Effector memory CD8-positive, alpha-beta T cell (primary cell): ENCODE measurements around the gene CHD2.
A peak's percentile ranks its signal among the peaks of the same experiment; 100 is the strongest.
"Not testable (repeated sequence)": the region's sequence is repeated elsewhere in the genome, so short reads cannot be mapped to it uniquely, and the experiment has no call there.

Experiments
- ATAC-seq: fragments of 150-1000 bp; cut with Tn5 transposase; replicated peaks from 2 replicates; pipeline ENCODE4 v1.10.0; 2021; ENCODE audit warnings: mild to moderate bottlenecking, moderate library complexity
- DNase-seq, 3 experiments: peaks; one replicate each; pipeline ENCODE4 v3.0.0; 2021
- H3K27ac Mint-ChIP-seq, 2 donors: one replicate each; pipeline ENCODE4 v1.8.0; 2022; ENCODE audit warnings: mild to moderate bottlenecking in 2 of 2, mixed read lengths in 2 of 2, moderate library complexity in 2 of 2
- H3K27me3 Mint-ChIP-seq, 2 donors: one replicate each; pipeline ENCODE4 v1.8.0; 2022; ENCODE audit warnings: mixed read lengths in 2 of 2
- H3K36me3 Mint-ChIP-seq: one replicate; pipeline ENCODE4 v1.8.0; 2022; ENCODE audit warnings: mild to moderate bottlenecking, moderate library complexity, mixed read lengths; ENCODE audit not compliant: insufficient read depth
- H3K4me1 Mint-ChIP-seq, 2 donors: one replicate each; pipeline ENCODE4 v1.8.0; 2022; ENCODE audit warnings: low read depth in 2 of 2, mixed read lengths in 2 of 2
- H3K4me3 Mint-ChIP-seq, 2 donors: one replicate each; pipeline ENCODE4 v1.8.0; 2022; ENCODE audit warnings: mild to moderate bottlenecking in 2 of 2, mixed read lengths in 2 of 2, moderate library complexity in 2 of 2
- H3K9me3 Mint-ChIP-seq, 2 donors: one replicate each; pipeline ENCODE4 v1.8.0; 2022; ENCODE audit warnings: mixed read lengths in 2 of 2
- total RNA-seq, 9 experiments: gene quantifications; one replicate each; lab custom pipeline; 2026; lab: John Stamatoyannopoulos, UW

The CHD2 gene
- total RNA-seq, result 261 to 1,267 (median 581) reads per million in 9 experiments

- Mint-ChIP-seq H3K27me3 (no peaks in the 10 kb centered on the region), H3K27ac (peak within 1 kb of the TSS; percentile 99 to 100), H3K4me1 (peaks cover 37 to 53% of the 10 kb centered on the region in 2 donors), H3K4me3 (peak within 1 kb of the TSS; percentile 94 to 98), H3K36me3 (peaks cover 94% of the 10 kb centered on the region), H3K9me3 (peaks cover 2 to 10% of the 10 kb centered on the region in 2 donors)
- peak; percentile 62 to 77 (median 64) for DNase-seq
- peak; percentile 65 for ATAC-seq
Observed at GRCh38 chr15:92899948-92900730, at the start of gene CHD2. CHD2 (plus strand) TSS chr15:92900324; CDS start chr15:92901238, 914 bp downstream.

GRCh38 chr15:92853222-92853621, 46.9 kb upstream of the CHD2 start:
- no peak for ATAC-seq
- Mint-ChIP-seq H3K36me3 (no peaks in the 10 kb centered on the region), H3K27ac (peak overlapping the region in 1 of 2 donors; percentile 79), H3K27me3 (no peaks in the 10 kb centered on the region), H3K4me3 (no peak overlapping the region), H3K9me3 (no peaks in the 10 kb centered on the region), H3K4me1 (peaks cover 4 to 7% of the 10 kb centered on the region in 2 donors)
- no peak for DNase-seq

- ATAC-seq (no peak), DNase-seq (no peak)
- Mint-ChIP-seq H3K9me3 (peaks cover 0 to 5% of the 10 kb centered on the region in 2 donors), H3K4me3 (no peak overlapping the region), H3K36me3 (no peaks in the 10 kb centered on the region), H3K4me1 (peaks cover 0 to 2% of the 10 kb centered on the region in 2 donors), H3K27ac (no peak overlapping the region), H3K27me3 (no peaks in the 10 kb centered on the region)
Observed at GRCh38 chr15:92861742-92862141, 38.4 kb upstream of the CHD2 start.

- H3K4me3 Mint-ChIP-seq, result no peak overlapping the region
- DNase-seq (no peak), ATAC-seq (no peak)
- no peaks in the 10 kb centered on the region for H3K27me3 Mint-ChIP-seq
- H3K36me3 Mint-ChIP-seq, result no peaks in the 10 kb centered on the region
- H3K27ac Mint-ChIP-seq, result no peak overlapping the region
- peaks cover 0 to 5% of the 10 kb centered on the region in 2 donors for H3K9me3 Mint-ChIP-seq
- H3K4me1 Mint-ChIP-seq, result peaks cover 0 to 2% of the 10 kb centered on the region in 2 donors
Observed at GRCh38 chr15:92864127-92864814, 35.9 kb upstream of the CHD2 start.

- no peaks in the 10 kb centered on the region for H3K36me3 Mint-ChIP-seq
- ATAC-seq (no peak), DNase-seq (no peak)
- H3K9me3 Mint-ChIP-seq, result no peaks in the 10 kb centered on the region
- peak overlapping the region in 1 of 2 donors; percentile 21 for H3K27ac Mint-ChIP-seq
- no peaks in the 10 kb centered on the region for H3K27me3 Mint-ChIP-seq
- no peak overlapping the region for H3K4me3 Mint-ChIP-seq
- peaks cover 0 to 2% of the 10 kb centered on the region in 2 donors for H3K4me1 Mint-ChIP-seq
Observed at GRCh38 chr15:92869263-92869940, 30.7 kb upstream of the CHD2 start.

GRCh38 chr15:92870010-92870591, 30.0 kb upstream of the CHD2 start:
- H3K4me3 Mint-ChIP-seq, result no peak overlapping the region
- H3K36me3 Mint-ChIP-seq, result no peaks in the 10 kb centered on the region
- H3K27ac Mint-ChIP-seq, result peak overlapping the region in 1 of 2 donors; percentile 21
- H3K27me3 Mint-ChIP-seq, result no peaks in the 10 kb centered on the region
- H3K9me3 Mint-ChIP-seq, result no peaks in the 10 kb centered on the region
- DNase-seq (no peak), ATAC-seq (no peak)
- peaks cover 0 to 2% of the 10 kb centered on the region in 2 donors for H3K4me1 Mint-ChIP-seq

GRCh38 chr15:92872967-92873366, 27.2 kb upstream of the CHD2 start:
- H3K4me3 Mint-ChIP-seq, H3K27me3 Mint-ChIP-seq, H3K4me1 Mint-ChIP-seq, H3K36me3 Mint-ChIP-seq, DNase-seq, ATAC-seq, H3K9me3 Mint-ChIP-seq: not testable (repeated sequence)
- peak overlapping the region in 1 of 2 donors; percentile 76 for H3K27ac Mint-ChIP-seq

GRCh38 chr15:92877000-92877399, 23.1 kb upstream of the CHD2 start:
- Mint-ChIP-seq H3K4me3 (no peak overlapping the region), H3K27me3 (no peaks in the 10 kb centered on the region), H3K9me3 (no peaks in the 10 kb centered on the region), H3K27ac (no peak overlapping the region), H3K4me1 (peaks cover 21% of the 10 kb centered on the region in 2 donors), H3K36me3 (peaks cover 13% of the 10 kb centered on the region)
- no peak for DNase-seq
- no peak for ATAC-seq

- ATAC-seq (no peak), DNase-seq (no peak)
- Mint-ChIP-seq H3K27ac (peak overlapping the region in 1 of 2 donors; percentile 80), H3K9me3 (no peaks in the 10 kb centered on the region), H3K27me3 (no peaks in the 10 kb centered on the region), H3K4me1 (peaks cover 23% of the 10 kb centered on the region in 2 donors), H3K4me3 (no peak overlapping the region), H3K36me3 (peaks cover 17% of the 10 kb centered on the region)
Observed at GRCh38 chr15:92877416-92877815, 22.7 kb upstream of the CHD2 start.

- Mint-ChIP-seq H3K4me3 (no peak overlapping the region), H3K27me3 (no peaks in the 10 kb centered on the region), H3K9me3 (no peaks in the 10 kb centered on the region), H3K36me3 (peaks cover 28% of the 10 kb centered on the region), H3K4me1 (peaks cover 23 to 25% of the 10 kb centered on the region in 2 donors), H3K27ac (no peak overlapping the region)
- DNase-seq (no peak), ATAC-seq (no peak)
Observed at GRCh38 chr15:92878593-92879053, 21.5 kb upstream of the CHD2 start.

- Mint-ChIP-seq H3K36me3 (peaks cover 43% of the 10 kb centered on the region), H3K27ac (peak overlapping the region; percentile 89 to 97), H3K27me3 (no peaks in the 10 kb centered on the region), H3K4me1 (peaks cover 27 to 32% of the 10 kb centered on the region in 2 donors), H3K9me3 (no peaks in the 10 kb centered on the region), H3K4me3 (peak overlapping the region; percentile 31 to 99)
- ATAC-seq (no peak), DNase-seq (no peak)
Observed at GRCh38 chr15:92879949-92880725, 20.0 kb upstream of the CHD2 start.

- no peaks in the 10 kb centered on the region for H3K27me3 Mint-ChIP-seq
- ATAC-seq (no peak), DNase-seq (no peak)
- H3K36me3 Mint-ChIP-seq, result peaks cover 50% of the 10 kb centered on the region
- peak overlapping the region; percentile 89 to 97 for H3K27ac Mint-ChIP-seq
- peaks cover 27 to 32% of the 10 kb centered on the region in 2 donors for H3K4me1 Mint-ChIP-seq
- H3K4me3 Mint-ChIP-seq, result peak overlapping the region; percentile 31 to 99
- H3K9me3 Mint-ChIP-seq, result no peaks in the 10 kb centered on the region
Observed at GRCh38 chr15:92880796-92881195, 19.3 kb upstream of the CHD2 start.
